ENCODE data around the gene UBE3C. TPM values are rescaled to one million over a fixed set of nuclear protein-coding genes. Genes with fewer than 3 reads are reported as not detected.

The UBE3C gene
- total and polyA plus RNA-seq, 9 of the 15 experiments (the other 6 are each of a cell fraction or from before 2014, with no cell fraction given) = 9.6 to 91.7 (median 75.4) TPM

DNA sequence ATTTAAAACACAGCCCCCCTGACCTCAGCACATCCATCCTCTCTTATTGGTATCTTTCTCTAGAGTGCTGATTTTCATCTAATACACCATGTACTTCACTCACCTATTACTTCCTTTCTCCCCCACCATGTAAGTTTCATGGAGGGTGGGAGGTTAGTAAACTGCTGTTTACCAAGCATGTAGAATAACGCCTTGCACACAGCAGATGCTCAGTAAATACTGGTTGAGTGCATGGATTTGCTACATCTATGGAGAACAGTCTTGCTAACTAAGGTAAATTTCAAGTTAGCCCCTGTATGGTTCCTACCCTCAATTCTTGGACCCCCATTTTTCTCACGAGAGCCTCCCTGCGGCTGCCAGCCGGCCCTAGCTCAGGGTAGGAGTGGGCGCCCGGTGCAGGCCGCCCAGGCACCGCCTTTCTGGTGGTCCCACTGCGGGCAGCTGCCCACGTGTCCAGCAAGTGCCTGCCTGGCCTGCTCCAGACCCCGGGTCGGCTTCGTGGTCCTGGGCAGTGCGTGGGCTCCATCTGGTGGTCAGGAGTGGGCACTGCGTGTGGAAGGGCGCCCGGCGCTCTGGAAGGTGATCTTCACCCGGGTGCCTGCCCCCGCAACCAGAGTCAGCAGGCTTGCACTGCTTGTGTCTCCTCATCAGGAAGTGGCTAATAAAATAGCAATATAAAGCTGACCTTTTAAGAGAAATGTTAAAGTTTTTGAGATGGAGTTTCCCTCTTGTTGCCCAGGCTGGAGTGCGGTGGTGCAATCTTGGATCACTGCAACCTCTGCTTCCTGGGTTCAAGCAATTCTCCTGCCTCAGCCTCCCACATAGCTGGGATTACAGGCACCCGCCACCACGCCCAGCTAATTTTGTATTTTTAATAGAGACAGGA, 134.7 kb downstream of the UBE3C start (continued):
- peak in 1 of 2 experiments; percentile 49; a peak in 3 of 4 replicates for TF ChIP-seq NRF1 (conservative IDR thresholded peaks at IDR 0.05 in 1 of 2, IDR thresholded peaks at IDR 0.05 in 1 of 2)
- peak in 2 of 3 experiments; percentile 4 to 53 for TF ChIP-seq YY1 (IDR thresholded peaks at IDR 0.05; ENCODE audit: borderline replicate concordance in 1 of 3, control insufficient read depth in 1 of 3, extremely low read depth in 1 of 3, insufficient read depth in 3 of 3, insufficient read length in 1 of 3, insufficient replicate concordance in 2 of 3, low read depth in 1 of 3, low read length in 2 of 3)
- no peak for TF ChIP-seq ATF3 (IDR thresholded peaks at IDR 0.05)
- peak; percentile 78; the same call in 1 of the 2 replicates for TF ChIP-seq ATF3 (CRISPR knock-in tag; conservative IDR thresholded peaks at IDR 0.05)
- peak; percentile 22; the same call in 1 of the 2 replicates for TF ChIP-seq ARID1B (IDR thresholded peaks at IDR 0.05)
- TF ChIP-seq FOXP1 (CRISPR knock-in tag; IDR thresholded peaks at IDR 0.05) = peak; percentile 27; the same call in 1 of the 2 replicates
- TF ChIP-seq MGA (IDR thresholded peaks at IDR 0.05) = peak; percentile 80
- TF ChIP-seq ESRRA (IDR thresholded peaks at IDR 0.05; ENCODE audit: borderline replicate concordance, low read depth) = peak; percentile 53; the same call in 1 of the 2 replicates
- TF ChIP-seq, protein P1, sequence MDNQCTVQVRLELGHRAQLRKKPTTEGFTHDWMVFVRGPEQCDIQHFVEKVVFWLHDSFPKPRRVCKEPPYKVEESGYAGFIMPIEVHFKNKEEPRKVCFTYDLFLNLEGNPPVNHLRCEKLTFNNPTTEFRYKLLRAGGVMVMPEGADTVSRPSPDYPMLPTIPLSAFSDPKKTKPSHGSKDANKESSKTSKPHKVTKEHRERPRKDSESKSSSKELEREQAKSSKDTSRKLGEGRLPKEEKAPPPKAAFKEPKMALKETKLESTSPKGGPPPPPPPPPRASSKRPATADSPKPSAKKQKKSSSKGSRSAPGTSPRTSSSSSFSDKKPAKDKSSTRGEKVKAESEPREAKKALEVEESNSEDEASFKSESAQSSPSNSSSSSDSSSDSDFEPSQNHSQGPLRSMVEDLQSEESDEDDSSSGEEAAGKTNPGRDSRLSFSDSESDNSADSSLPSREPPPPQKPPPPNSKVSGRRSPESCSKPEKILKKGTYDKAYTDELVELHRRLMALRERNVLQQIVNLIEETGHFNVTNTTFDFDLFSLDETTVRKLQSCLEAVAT (IDR thresholded peaks at IDR 0.05) = no peak
- TF ChIP-seq, protein P2, sequence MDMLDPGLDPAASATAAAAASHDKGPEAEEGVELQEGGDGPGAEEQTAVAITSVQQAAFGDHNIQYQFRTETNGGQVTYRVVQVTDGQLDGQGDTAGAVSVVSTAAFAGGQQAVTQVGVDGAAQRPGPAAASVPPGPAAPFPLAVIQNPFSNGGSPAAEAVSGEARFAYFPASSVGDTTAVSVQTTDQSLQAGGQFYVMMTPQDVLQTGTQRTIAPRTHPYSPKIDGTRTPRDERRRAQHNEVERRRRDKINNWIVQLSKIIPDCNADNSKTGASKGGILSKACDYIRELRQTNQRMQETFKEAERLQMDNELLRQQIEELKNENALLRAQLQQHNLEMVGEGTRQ (CRISPR knock-in tag; IDR thresholded peaks at IDR 0.05) = peak; percentile 75

Data from K562 (cell line).